ENCODE measurements around the gene OR2A14. TPM values are rescaled to one million over a fixed set of nuclear protein-coding genes. Genes with fewer than 3 reads are reported as not detected.

Gene OR2A14
- total RNA-seq, 1 donor, result not detected

- TF ChIP-seq CTCF (IDR thresholded peaks at IDR 0.05; ENCODE audit: extremely low read depth, low read depth, low read length), result no peak
- Histone ChIP-seq H3K4me3 (ENCODE audit: insufficient read depth, low read length) (no peak overlapping the region), H3K27ac (ENCODE audit: low read depth, low read length) (no peak overlapping the region), H3K4me1 (ENCODE audit: insufficient read depth, low read length) (no peaks in the 10 kb centered on the region), H3K36me3 (ENCODE audit: insufficient read depth, low read length) (no peaks in the 10 kb centered on the region), H4K20me1 (ENCODE audit: insufficient read depth, low read length) (no peaks in the 10 kb centered on the region), H3K79me2 (ENCODE audit: insufficient read depth, low read length) (no peaks in the 10 kb centered on the region), H2AFZ (ENCODE audit: low read length) (no peak overlapping the region), H3K4me2 (ENCODE audit: insufficient read depth, low read length) (no peak overlapping the region), H3K27me3 (ENCODE audit: insufficient read depth, low read length) (no peaks in the 10 kb centered on the region), H3K9me3 (ENCODE audit: low read depth, low read length) (no peaks in the 10 kb centered on the region)
- no peak for DNase-seq (ENCODE audit: insufficient read length, low spot score, missing footprints)
These were observed 20.9 kb upstream of the OR2A14 start for GRCh38 chr7:144102041-144102440.

GRCh38 chr7:144105211-144105610 is 17.8 kb upstream of the OR2A14 start:
- no peaks in the 10 kb centered on the region for H3K4me1 ChIP-seq (ENCODE audit: insufficient read depth, low read length)
- no peak for TF ChIP-seq CTCF (IDR thresholded peaks at IDR 0.05; ENCODE audit: extremely low read depth, low read depth, low read length)
- H3K27ac ChIP-seq (ENCODE audit: low read depth, low read length), result no peak overlapping the region

GRCh38 chr7:144109283-144109682 is 13.7 kb upstream of the OR2A14 start, which contains the start of gene OR2A2:
Gene OR2A2, plus strand, starts transcription at chr7:144109583. Its CDS starts 0 bp downstream, at chr7:144109583.
- TF ChIP-seq CTCF (IDR thresholded peaks at IDR 0.05; ENCODE audit: extremely low read depth, low read depth, low read length), result no peak
- H3K27ac ChIP-seq (ENCODE audit: low read depth, low read length), result no peak within 1 kb of the TSS
- H3K4me3 ChIP-seq (ENCODE audit: insufficient read depth, low read length), result no peak within 1 kb of the TSS
- H3K4me1 ChIP-seq (ENCODE audit: insufficient read depth, low read length), result no peaks in the 10 kb centered on the region
- H4K20me1 ChIP-seq (ENCODE audit: insufficient read depth, low read length), result no peaks in the 10 kb centered on the region
- H2AFZ ChIP-seq (ENCODE audit: low read length), result no peak within 1 kb of the TSS
- H3K79me2 ChIP-seq (ENCODE audit: insufficient read depth, low read length), result no peaks in the 10 kb centered on the region
- no peaks in the 10 kb centered on the region for H3K36me3 ChIP-seq (ENCODE audit: insufficient read depth, low read length)
- no peak for DNase-seq (ENCODE audit: insufficient read length, low spot score, missing footprints)
- H3K9me3 ChIP-seq (ENCODE audit: low read depth, low read length), result no peaks in the 10 kb centered on the region
- no peak within 1 kb of the TSS for H3K4me2 ChIP-seq (ENCODE audit: insufficient read depth, low read length)
- no peaks in the 10 kb centered on the region for H3K27me3 ChIP-seq (ENCODE audit: insufficient read depth, low read length)

More at GRCh38 chr7:144105211-144105610, 17.8 kb upstream of the OR2A14 start:
- Histone ChIP-seq H3K9me3 (ENCODE audit: low read depth, low read length) (no peaks in the 10 kb centered on the region), H3K79me2 (ENCODE audit: insufficient read depth, low read length) (no peaks in the 10 kb centered on the region), H3K4me3 (ENCODE audit: insufficient read depth, low read length) (no peak overlapping the region), H4K20me1 (ENCODE audit: insufficient read depth, low read length) (no peaks in the 10 kb centered on the region), H3K4me2 (ENCODE audit: insufficient read depth, low read length) (no peak overlapping the region), H2AFZ (ENCODE audit: low read length) (no peak overlapping the region), H3K36me3 (ENCODE audit: insufficient read depth, low read length) (no peaks in the 10 kb centered on the region), H3K27me3 (ENCODE audit: insufficient read depth, low read length) (no peaks in the 10 kb centered on the region)
- DNase-seq (ENCODE audit: insufficient read length, low spot score, missing footprints), result no peak

- no peak for DNase-seq (ENCODE audit: insufficient read length, low spot score, missing footprints)
- Histone ChIP-seq H3K9me3 (ENCODE audit: low read depth, low read length) (no peaks in the 10 kb centered on the region), H3K36me3 (ENCODE audit: insufficient read depth, low read length) (no peaks in the 10 kb centered on the region), H3K4me2 (ENCODE audit: insufficient read depth, low read length) (no peak overlapping the region), H2AFZ (ENCODE audit: low read length) (no peak overlapping the region), H3K79me2 (ENCODE audit: insufficient read depth, low read length) (no peaks in the 10 kb centered on the region), H3K27ac (ENCODE audit: low read depth, low read length) (no peak overlapping the region), H3K4me3 (ENCODE audit: insufficient read depth, low read length) (no peak overlapping the region), H3K4me1 (ENCODE audit: insufficient read depth, low read length) (no peaks in the 10 kb centered on the region), H3K27me3 (ENCODE audit: insufficient read depth, low read length) (no peaks in the 10 kb centered on the region), H4K20me1 (ENCODE audit: insufficient read depth, low read length) (no peaks in the 10 kb centered on the region)
- no peak for TF ChIP-seq CTCF (IDR thresholded peaks at IDR 0.05; ENCODE audit: extremely low read depth, low read depth, low read length)
These were observed 12.7 kb upstream of the OR2A14 start for GRCh38 chr7:144110272-144110671.

Measured in osteoblast (primary cell).